ENCODE results near the gene C19orf85.

C19orf85 gene

DNA sequence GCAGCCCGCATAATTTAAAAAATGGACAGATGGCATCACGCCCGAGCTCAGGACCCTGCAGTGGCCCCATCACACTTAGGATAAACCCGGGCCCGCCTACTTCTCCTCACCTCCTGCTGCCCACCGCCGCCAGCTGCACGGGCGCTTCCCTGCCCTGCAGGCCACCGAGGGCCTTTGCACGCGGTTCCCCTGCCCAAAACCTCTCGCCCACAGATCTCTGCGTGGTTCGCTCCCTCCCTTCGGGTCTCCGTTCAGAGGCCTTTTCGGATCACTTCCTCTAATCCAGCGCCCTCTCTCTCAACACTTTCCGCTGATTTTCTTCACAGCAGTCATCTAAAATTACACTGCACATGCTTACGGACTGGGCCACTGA is 23.2 kb downstream of the C19orf85 start:
- H3K27ac ChIP-seq (ENCODE audit: poor library complexity, severe bottlenecking) = no peak overlapping the region
- DNase-seq (ENCODE audit: low spot score) = no peak
- H3K9me3 ChIP-seq (ENCODE audit: severe bottlenecking) = no peaks in the 10 kb centered on the region
- peaks cover 1% of the 10 kb centered on the region for H3K4me1 ChIP-seq (ENCODE audit: insufficient read depth, poor library complexity, severe bottlenecking)
- no peak overlapping the region for H3K4me3 ChIP-seq (ENCODE audit: severe bottlenecking)
- ATAC-seq (ENCODE audit: low read depth) = no peak
- H3K27me3 ChIP-seq (ENCODE audit: insufficient read depth, poor library complexity, severe bottlenecking) = peaks cover 46% of the 10 kb centered on the region
- H3K36me3 ChIP-seq (ENCODE audit: low read depth) = no peaks in the 10 kb centered on the region
- TF ChIP-seq, protein P1, sequence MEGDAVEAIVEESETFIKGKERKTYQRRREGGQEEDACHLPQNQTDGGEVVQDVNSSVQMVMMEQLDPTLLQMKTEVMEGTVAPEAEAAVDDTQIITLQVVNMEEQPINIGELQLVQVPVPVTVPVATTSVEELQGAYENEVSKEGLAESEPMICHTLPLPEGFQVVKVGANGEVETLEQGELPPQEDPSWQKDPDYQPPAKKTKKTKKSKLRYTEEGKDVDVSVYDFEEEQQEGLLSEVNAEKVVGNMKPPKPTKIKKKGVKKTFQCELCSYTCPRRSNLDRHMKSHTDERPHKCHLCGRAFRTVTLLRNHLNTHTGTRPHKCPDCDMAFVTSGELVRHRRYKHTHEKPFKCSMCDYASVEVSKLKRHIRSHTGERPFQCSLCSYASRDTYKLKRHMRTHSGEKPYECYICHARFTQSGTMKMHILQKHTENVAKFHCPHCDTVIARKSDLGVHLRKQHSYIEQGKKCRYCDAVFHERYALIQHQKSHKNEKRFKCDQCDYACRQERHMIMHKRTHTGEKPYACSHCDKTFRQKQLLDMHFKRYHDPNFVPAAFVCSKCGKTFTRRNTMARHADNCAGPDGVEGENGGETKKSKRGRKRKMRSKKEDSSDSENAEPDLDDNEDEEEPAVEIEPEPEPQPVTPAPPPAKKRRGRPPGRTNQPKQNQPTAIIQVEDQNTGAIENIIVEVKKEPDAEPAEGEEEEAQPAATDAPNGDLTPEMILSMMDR (IDR thresholded peaks at IDR 0.05; ENCODE audit: poor library complexity, severe bottlenecking) = no peak

- TF ChIP-seq, protein P1 (IDR thresholded peaks at IDR 0.05; ENCODE audit: poor library complexity, severe bottlenecking) = no peak
- ATAC-seq (ENCODE audit: low read depth) (no peak), DNase-seq (ENCODE audit: low spot score) (no peak)
- Histone ChIP-seq H3K4me1 (ENCODE audit: insufficient read depth, poor library complexity, severe bottlenecking) (no peaks in the 10 kb centered on the region), H3K27me3 (ENCODE audit: insufficient read depth, poor library complexity, severe bottlenecking) (peaks cover 46% of the 10 kb centered on the region), H3K27ac (ENCODE audit: poor library complexity, severe bottlenecking) (no peak overlapping the region), H3K4me3 (ENCODE audit: severe bottlenecking) (no peak overlapping the region), H3K9me3 (ENCODE audit: severe bottlenecking) (no peaks in the 10 kb centered on the region), H3K36me3 (ENCODE audit: low read depth) (no peaks in the 10 kb centered on the region)
Observed at GRCh38 chr19:55440411-55441105, 24.0 kb downstream of the C19orf85 start.

DNA sequence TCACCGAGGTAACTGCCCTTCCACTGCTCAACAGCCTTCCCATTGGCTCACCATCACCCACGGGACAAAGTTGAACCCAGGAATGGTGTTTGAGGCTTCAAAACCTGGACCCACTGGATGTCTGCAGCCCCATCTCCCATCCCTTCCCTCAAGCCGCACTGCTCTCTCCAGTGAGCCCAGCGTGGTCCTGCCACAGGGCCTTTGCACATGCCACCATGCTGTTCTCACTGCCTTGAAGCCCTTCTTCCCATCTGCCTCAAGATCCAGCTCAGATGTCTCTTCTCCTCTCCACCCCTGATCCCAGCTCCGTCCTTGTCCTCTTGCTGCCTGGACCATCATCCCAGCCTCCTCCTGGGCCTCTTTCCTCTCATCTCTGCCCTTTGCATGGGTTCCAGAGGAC is 25.5 kb downstream of the C19orf85 start:
- H3K9me3 ChIP-seq (ENCODE audit: severe bottlenecking) = no peaks in the 10 kb centered on the region
- H3K4me3 ChIP-seq (ENCODE audit: severe bottlenecking) = no peak overlapping the region
- no peak overlapping the region for H3K27ac ChIP-seq (ENCODE audit: poor library complexity, severe bottlenecking)
- no peaks in the 10 kb centered on the region for H3K4me1 ChIP-seq (ENCODE audit: insufficient read depth, poor library complexity, severe bottlenecking)
- peaks cover 35% of the 10 kb centered on the region for H3K27me3 ChIP-seq (ENCODE audit: insufficient read depth, poor library complexity, severe bottlenecking)
- no peak for ATAC-seq (ENCODE audit: low read depth)
- TF ChIP-seq, protein P1 (IDR thresholded peaks at IDR 0.05; ENCODE audit: poor library complexity, severe bottlenecking) = no peak
- H3K36me3 ChIP-seq (ENCODE audit: low read depth) = no peaks in the 10 kb centered on the region
- no peak for DNase-seq (ENCODE audit: low spot score)

DNA sequence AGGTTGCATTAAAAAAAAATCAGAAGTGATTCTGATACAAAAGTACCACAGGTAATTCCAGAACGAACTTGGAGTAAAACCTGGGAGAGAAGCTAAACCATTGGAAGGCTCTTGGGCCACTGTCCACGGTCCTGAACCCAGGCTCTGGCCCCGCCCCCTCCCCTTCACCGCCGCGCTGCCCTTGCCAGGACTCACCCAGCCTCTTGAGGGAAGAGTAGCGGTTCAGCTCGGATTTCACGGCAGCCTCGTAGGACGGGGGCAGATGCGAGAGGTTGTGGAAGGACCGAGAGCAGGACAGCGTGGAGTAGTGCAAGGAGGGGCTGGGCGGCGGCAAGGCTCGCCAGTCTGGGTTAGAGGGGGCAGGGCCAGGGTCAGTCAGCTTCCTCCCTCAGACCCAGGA is 27.1 kb downstream of the C19orf85 start:
- Histone ChIP-seq H3K4me1 (ENCODE audit: insufficient read depth, poor library complexity, severe bottlenecking) (no peaks in the 10 kb centered on the region), H3K9me3 (ENCODE audit: severe bottlenecking) (no peaks in the 10 kb centered on the region), H3K4me3 (ENCODE audit: severe bottlenecking) (no peak overlapping the region), H3K27me3 (ENCODE audit: insufficient read depth, poor library complexity, severe bottlenecking) (peaks cover 32% of the 10 kb centered on the region), H3K36me3 (ENCODE audit: low read depth) (no peaks in the 10 kb centered on the region), H3K27ac (ENCODE audit: poor library complexity, severe bottlenecking) (no peak overlapping the region)
- DNase-seq (ENCODE audit: low spot score) (peak; percentile 69), ATAC-seq (ENCODE audit: low read depth) (peak; percentile 87)
- TF ChIP-seq, protein P1 (IDR thresholded peaks at IDR 0.05; ENCODE audit: poor library complexity, severe bottlenecking) = no peak

- no peak overlapping the region for H3K27ac ChIP-seq (ENCODE audit: poor library complexity, severe bottlenecking)
- DNase-seq (ENCODE audit: low spot score) = no peak
- no peak for ATAC-seq (ENCODE audit: low read depth)
- TF ChIP-seq, protein P1 (IDR thresholded peaks at IDR 0.05; ENCODE audit: poor library complexity, severe bottlenecking) = no peak
- H3K36me3 ChIP-seq (ENCODE audit: low read depth) = no peaks in the 10 kb centered on the region
- peaks cover 31% of the 10 kb centered on the region for H3K27me3 ChIP-seq (ENCODE audit: insufficient read depth, poor library complexity, severe bottlenecking)
- H3K9me3 ChIP-seq (ENCODE audit: severe bottlenecking) = no peaks in the 10 kb centered on the region
- no peaks in the 10 kb centered on the region for H3K4me1 ChIP-seq (ENCODE audit: insufficient read depth, poor library complexity, severe bottlenecking)
- no peak overlapping the region for H3K4me3 ChIP-seq (ENCODE audit: severe bottlenecking)
Observed at GRCh38 chr19:55436847-55437246, 27.7 kb downstream of the C19orf85 start.
